HG03565 (cell line): ENCODE measurements around the gene CACNA1C.

Source experiments
- ATAC-seq: cut with Tn5 transposase; IDR thresholded peaks from one replicate; pipeline ENCODE4 v1.9.1; 2021; ENCODE audit warnings: mild to moderate bottlenecking, moderate library complexity; ENCODE audit not compliant: unreplicated experiment

The CACNA1C gene

GRCh38 chr12:2227360-2227759 lies 174.6 kb downstream of the CACNA1C start:
- no peak for ATAC-seq

GRCh38 chr12:2228535-2228934 lies 175.7 kb downstream of the CACNA1C start:
- ATAC-seq = no peak

GRCh38 chr12:2229661-2230539 lies 177.1 kb downstream of the CACNA1C start:
- ATAC-seq = no peak

- no peak for ATAC-seq
Observed at GRCh38 chr12:2231011-2231595, 178.3 kb downstream of the CACNA1C start.

GRCh38 chr12:2231956-2232355 lies 179.2 kb downstream of the CACNA1C start:
- no peak for ATAC-seq

- no peak for ATAC-seq
Observed at GRCh38 chr12:2233034-2233433, 180.2 kb downstream of the CACNA1C start.

GRCh38 chr12:2234091-2234490 lies 181.3 kb downstream of the CACNA1C start:
- ATAC-seq = no peak

- no peak for ATAC-seq
Observed at GRCh38 chr12:2234646-2235350, 182.0 kb downstream of the CACNA1C start.

- no peak for ATAC-seq
Observed at GRCh38 chr12:2236506-2237294, 183.9 kb downstream of the CACNA1C start.

- no peak for ATAC-seq
Observed at GRCh38 chr12:2238111-2238510, 185.3 kb downstream of the CACNA1C start.

GRCh38 chr12:2239381-2239871 lies 186.6 kb downstream of the CACNA1C start:
- no peak for ATAC-seq

- ATAC-seq = no peak
Observed at GRCh38 chr12:2240390-2240789, 187.6 kb downstream of the CACNA1C start.

- no peak for ATAC-seq
Observed at GRCh38 chr12:2240984-2241383, 188.2 kb downstream of the CACNA1C start.

GRCh38 chr12:2242216-2242615 lies 189.4 kb downstream of the CACNA1C start:
- ATAC-seq = no peak

GRCh38 chr12:2242816-2243215 lies 190.0 kb downstream of the CACNA1C start:
- no peak for ATAC-seq

- no peak for ATAC-seq
Observed at GRCh38 chr12:2243275-2243674, 190.5 kb downstream of the CACNA1C start.

GRCh38 chr12:2244013-2244861 lies 191.4 kb downstream of the CACNA1C start:
- no peak for ATAC-seq

GRCh38 chr12:2246358-2246757 lies 193.6 kb downstream of the CACNA1C start:
- ATAC-seq = no peak

GRCh38 chr12:2247120-2247519 lies 194.3 kb downstream of the CACNA1C start:
- ATAC-seq = no peak

- no peak for ATAC-seq
Observed at GRCh38 chr12:2247596-2247995, 194.8 kb downstream of the CACNA1C start.
